Breast epithelium (tissue), 4 donors: Measurements from ENCODE around the gene TST. TPM values are rescaled to one million over a fixed set of nuclear protein-coding genes. Genes with fewer than 3 reads are reported as not detected.

ENCODE experiments used
- DNase-seq, 2 donors: peaks; one replicate each; pipeline ENCODE4 v3.0.0-alpha.2; 2019; ENCODE audit warnings: low spot score in 2 of 2
- H3K27ac ChIP-seq, 2 donors: fragments of 200-600 bp; sonication (generic) in 1 of 2; one replicate each; pipeline ENCODE4 v1.5.1; 2016 to 2019; ENCODE audit warnings: mild to moderate bottlenecking in 1 of 2
- H3K27me3 ChIP-seq, 2 donors: fragments of 200-600 bp; sonication (generic) in 1 of 2; one replicate each; pipeline versions ENCODE4 v1.5.1 to v1.6.0; 2017 to 2019; ENCODE audit warnings: control low read depth in 1 of 2, mild to moderate bottlenecking in 1 of 2
- H3K36me3 ChIP-seq: fragments of 200-600 bp; one replicate; pipeline ENCODE4 v1.5.1; 2019
- H3K4me1 ChIP-seq, 2 donors: fragments of 200-600 bp; sonication (generic); one replicate each; pipeline ENCODE4 v1.5.1; 2016 to 2019; ENCODE audit warnings: control low read depth in 1 of 2
- H3K4me3 ChIP-seq, 3 donors: fragments of 200-600 bp; sonication (generic); 1 replicate in 2 of 3; 2 replicates in 1 of 3; pipeline ENCODE4 v1.5.1; 2016 to 2019; ENCODE audit warnings: mild to moderate bottlenecking in 3 of 3, moderate library complexity in 2 of 3
- H3K9me3 ChIP-seq, 2 donors: fragments of 200-600 bp; sonication (generic) in 1 of 2; one replicate each; pipeline ENCODE4 v1.5.1; 2016 to 2019; ENCODE audit warnings: control low read depth in 1 of 2
- POLR2A ChIP-seq: fragments of 450-650 bp; IDR thresholded peaks from one replicate; pipeline ENCODE4 v1.6.1; 2016; ENCODE audit warnings: antibody characterized with exemption, mild to moderate bottlenecking, moderate library complexity
- POLR2AphosphoS5 ChIP-seq, 3 donors: sonication (generic); formaldehyde crosslinking; IDR thresholded peaks; one replicate each; pipeline ENCODE4 v1.6.1; 2017; ENCODE audit warnings: antibody characterized with exemption in 3 of 3
- intact Hi-C: fragments of 100-400 bp; cut with DNase I; formaldehyde crosslinking; loops from one replicate; pipeline ENCODE4 v1.15.1; 2023; ENCODE audit warnings: low total_unique reads
- total RNA-seq, 3 donors: library from RNA; depleted of rRNA; stranded (reverse); fragments of >200 nt; gene quantifications; one replicate each; pipeline ENCODE4 v1.1.0, GENCODE V29; 2016
- TF ChIP-seq, protein P1 (sequence below), 3 donors: fragments of 450-650 bp; IDR thresholded peaks; one replicate each; pipeline ENCODE4 v1.5.1; 2016 to 2017; ENCODE audit warnings: antibody characterized with exemption in 3 of 3, mild to moderate bottlenecking in 3 of 3, moderate library complexity in 3 of 3

Gene TST
- total RNA-seq, 3 donors from 2014 or later: 51.1 to 68.0 (median 60.2) TPM

- H3K4me3 ChIP-seq: no peak overlapping the region
- intact Hi-C loops: no loop called here
Observed at GRCh38 chr22:37033605-37034430, 14.6 kb upstream of the TST start.

GRCh38 chr22:37032535-37033460 lies 13.6 kb upstream of the TST start:
- Histone ChIP-seq H3K27me3 (no peaks in the 10 kb centered on the region), H3K9me3 (no peaks in the 10 kb centered on the region), H3K4me3 (no peak overlapping the region), H3K36me3 (no peaks in the 10 kb centered on the region), H3K27ac (peak overlapping the region in 1 of 2 donors; percentile 22), H3K4me1 (peaks cover 0 to 8% of the 10 kb centered on the region in 2 donors)
- intact Hi-C loops: no loop called here
- TF ChIP-seq POLR2AphosphoS5 (IDR thresholded peaks at IDR 0.05): peak; percentile 20 to 48 (median 42)
- no peak for TF ChIP-seq POLR2A
- peak in 1 of 2 donors; percentile 72 for DNase-seq

More at GRCh38 chr22:37033605-37034430, 14.6 kb upstream of the TST start:
- no peak for DNase-seq
- Histone ChIP-seq H3K27me3 (no peaks in the 10 kb centered on the region), H3K27ac (no peak overlapping the region), H3K36me3 (no peaks in the 10 kb centered on the region), H3K4me1 (peaks cover 0 to 8% of the 10 kb centered on the region in 2 donors), H3K9me3 (no peaks in the 10 kb centered on the region)
- no peak for TF ChIP-seq POLR2A
- TF ChIP-seq, protein P1, sequence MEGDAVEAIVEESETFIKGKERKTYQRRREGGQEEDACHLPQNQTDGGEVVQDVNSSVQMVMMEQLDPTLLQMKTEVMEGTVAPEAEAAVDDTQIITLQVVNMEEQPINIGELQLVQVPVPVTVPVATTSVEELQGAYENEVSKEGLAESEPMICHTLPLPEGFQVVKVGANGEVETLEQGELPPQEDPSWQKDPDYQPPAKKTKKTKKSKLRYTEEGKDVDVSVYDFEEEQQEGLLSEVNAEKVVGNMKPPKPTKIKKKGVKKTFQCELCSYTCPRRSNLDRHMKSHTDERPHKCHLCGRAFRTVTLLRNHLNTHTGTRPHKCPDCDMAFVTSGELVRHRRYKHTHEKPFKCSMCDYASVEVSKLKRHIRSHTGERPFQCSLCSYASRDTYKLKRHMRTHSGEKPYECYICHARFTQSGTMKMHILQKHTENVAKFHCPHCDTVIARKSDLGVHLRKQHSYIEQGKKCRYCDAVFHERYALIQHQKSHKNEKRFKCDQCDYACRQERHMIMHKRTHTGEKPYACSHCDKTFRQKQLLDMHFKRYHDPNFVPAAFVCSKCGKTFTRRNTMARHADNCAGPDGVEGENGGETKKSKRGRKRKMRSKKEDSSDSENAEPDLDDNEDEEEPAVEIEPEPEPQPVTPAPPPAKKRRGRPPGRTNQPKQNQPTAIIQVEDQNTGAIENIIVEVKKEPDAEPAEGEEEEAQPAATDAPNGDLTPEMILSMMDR (IDR thresholded peaks at IDR 0.05): no peak
- TF ChIP-seq POLR2AphosphoS5 (IDR thresholded peaks at IDR 0.05): no peak

DNA sequence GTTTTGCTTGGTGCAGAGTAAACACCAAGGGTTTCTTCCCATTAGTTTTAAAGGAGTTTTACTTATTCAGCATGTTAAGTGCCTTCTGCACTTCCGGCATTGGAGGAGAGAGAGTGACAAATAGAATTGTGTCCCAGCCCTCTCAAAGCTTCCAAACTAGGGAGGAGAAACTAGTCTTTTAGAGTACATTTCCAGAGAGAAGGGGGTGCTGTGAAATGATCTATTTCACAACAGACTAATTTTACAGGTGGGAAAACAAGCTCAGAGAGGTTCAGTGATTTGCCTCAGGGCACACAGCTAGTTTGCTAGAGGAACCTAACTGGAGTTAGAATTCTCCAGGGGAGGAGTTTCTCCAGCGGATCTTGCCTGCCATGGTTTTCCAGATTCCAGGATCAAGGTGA lies 12.9 kb upstream of the TST start:
- Histone ChIP-seq H3K27ac (peak overlapping the region in 1 of 2 donors; percentile 21), H3K4me3 (no peak overlapping the region), H3K36me3 (no peaks in the 10 kb centered on the region), H3K4me1 (peaks cover 0 to 8% of the 10 kb centered on the region in 2 donors), H3K9me3 (no peaks in the 10 kb centered on the region), H3K27me3 (no peaks in the 10 kb centered on the region)
- DNase-seq: no peak
- TF ChIP-seq, protein P1 (IDR thresholded peaks at IDR 0.05): no peak
- TF ChIP-seq POLR2AphosphoS5 (IDR thresholded peaks at IDR 0.05) (no peak), POLR2A (no peak)
- intact Hi-C loops: no loop called here

- no peak for DNase-seq
Observed at GRCh38 chr22:37030560-37031281, 11.5 kb upstream of the TST start.

More at GRCh38 chr22:37030560-37031281, 11.5 kb upstream of the TST start:
- Histone ChIP-seq H3K4me3 (no peak overlapping the region), H3K36me3 (no peaks in the 10 kb centered on the region), H3K27me3 (no peaks in the 10 kb centered on the region), H3K27ac (no peak overlapping the region), H3K4me1 (peaks cover 0 to 8% of the 10 kb centered on the region in 2 donors), H3K9me3 (no peaks in the 10 kb centered on the region)
- intact Hi-C loops: no loop called here
- TF ChIP-seq, protein P1 (IDR thresholded peaks at IDR 0.05): no peak
- TF ChIP-seq POLR2A (no peak), POLR2AphosphoS5 (IDR thresholded peaks at IDR 0.05) (no peak)
